HepG2 (cell line): ENCODE data around the gene CCDC85A.

ENCODE experiments used
- NFYC ChIP-seq: IDR thresholded peaks from 2 replicates; pipeline ENCODE4 v1.6.1; 2016; ENCODE audit warnings: missing genetic modification reagents, missing compliant biosample characterization
- SNRNP70 ChIP-seq: fragments of 200-400 bp; formaldehyde crosslinking; IDR thresholded peaks from 2 replicates; pipeline ENCODE4 v1.6.1; 2017; ENCODE audit warnings: mild to moderate bottlenecking, low read depth, low read length, moderate library complexity
- TBL1XR1 ChIP-seq: fragments of 150-350 bp; IDR thresholded peaks from 2 replicates; pipeline ENCODE4 v1.6.1; 2014; ENCODE audit warnings: borderline replicate concordance, low read length; ENCODE audit not compliant: partially characterized antibody
- ZNF567 ChIP-seq: sonication (generic); formaldehyde crosslinking; IDR thresholded peaks from 2 replicates; pipeline ENCODE4 v1.8.1; 2023; ENCODE audit warnings: mild to moderate bottlenecking, missing genetic modification reagents, borderline replicate concordance
- ZNF883 ChIP-seq: sonication (generic); formaldehyde crosslinking; IDR thresholded peaks from 2 replicates; pipeline ENCODE4 v1.5.1; 2020; ENCODE audit warnings: mild to moderate bottlenecking, missing genetic modification reagents; ENCODE audit errors: not compliant biosample characterization
- TF ChIP-seq, protein P1 (sequence below): sonication (generic); formaldehyde crosslinking; IDR thresholded peaks from 2 replicates; pipeline ENCODE4 v1.4.0; 2020; ENCODE audit warnings: mild to moderate bottlenecking, missing genetic modification reagents
- TF ChIP-seq, protein P2 (sequence below): sonication (generic); formaldehyde crosslinking; IDR thresholded peaks from 2 replicates; pipeline ENCODE4 v1.4.0; 2020; ENCODE audit warnings: missing genetic modification reagents, mild to moderate bottlenecking, borderline replicate concordance

DNA sequence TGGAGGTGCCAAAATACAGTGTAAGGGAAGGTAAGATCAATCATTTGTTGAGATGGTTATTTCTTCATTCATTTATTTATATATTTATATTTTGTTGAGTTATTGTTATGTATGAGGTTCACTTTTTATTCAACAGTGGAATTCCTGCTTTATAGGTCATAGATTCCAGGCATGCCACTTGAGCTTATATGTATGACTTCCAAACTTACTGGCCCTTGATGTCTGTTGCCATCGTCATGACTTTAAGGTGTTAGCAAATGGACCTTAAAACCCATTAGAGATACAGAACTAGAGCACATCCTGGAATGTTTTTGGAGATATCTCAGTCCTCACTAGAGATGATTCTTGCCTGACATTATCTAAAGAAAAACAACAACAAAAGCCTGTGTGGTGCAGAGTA, 25.9 kb downstream of the CCDC85A start:
- TF ChIP-seq TBL1XR1: no peak
- no peak for TF ChIP-seq SNRNP70
- no peak for TF ChIP-seq ZNF883 (CRISPR knock-in tag)
- no peak for TF ChIP-seq ZNF567 (CRISPR knock-in tag)
- TF ChIP-seq NFYC (CRISPR knock-in tag): no peak
- TF ChIP-seq, protein P1, sequence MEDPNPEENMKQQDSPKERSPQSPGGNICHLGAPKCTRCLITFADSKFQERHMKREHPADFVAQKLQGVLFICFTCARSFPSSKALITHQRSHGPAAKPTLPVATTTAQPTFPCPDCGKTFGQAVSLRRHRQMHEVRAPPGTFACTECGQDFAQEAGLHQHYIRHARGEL (CRISPR knock-in tag): no peak
- TF ChIP-seq, protein P2, sequence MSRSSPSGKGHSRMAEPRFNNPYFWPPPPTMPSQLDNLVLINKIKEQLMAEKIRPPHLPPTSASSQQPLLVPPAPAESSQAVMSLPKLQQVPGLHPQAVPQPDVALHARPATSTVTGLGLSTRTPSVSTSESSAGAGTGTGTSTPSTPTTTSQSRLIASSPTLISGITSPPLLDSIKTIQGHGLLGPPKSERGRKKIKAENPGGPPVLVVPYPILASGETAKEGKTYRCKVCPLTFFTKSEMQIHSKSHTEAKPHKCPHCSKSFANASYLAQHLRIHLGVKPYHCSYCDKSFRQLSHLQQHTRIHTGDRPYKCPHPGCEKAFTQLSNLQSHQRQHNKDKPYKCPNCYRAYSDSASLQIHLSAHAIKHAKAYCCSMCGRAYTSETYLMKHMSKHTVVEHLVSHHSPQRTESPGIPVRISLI (CRISPR knock-in tag): no peak
